NCI-H748 treated with DMSO at 0.1 percent for 48 hours (cell line): ENCODE data around the gene MEF2B.
"Not testable (repeated sequence)": the region's sequence is repeated elsewhere in the genome, so short reads cannot be mapped to it uniquely, and the experiment has no call there.

Experiments used
- DNase-seq: peaks from one replicate; lab custom pipeline; 2025; lab: John Stamatoyannopoulos, UW

Gene MEF2B

DNA sequence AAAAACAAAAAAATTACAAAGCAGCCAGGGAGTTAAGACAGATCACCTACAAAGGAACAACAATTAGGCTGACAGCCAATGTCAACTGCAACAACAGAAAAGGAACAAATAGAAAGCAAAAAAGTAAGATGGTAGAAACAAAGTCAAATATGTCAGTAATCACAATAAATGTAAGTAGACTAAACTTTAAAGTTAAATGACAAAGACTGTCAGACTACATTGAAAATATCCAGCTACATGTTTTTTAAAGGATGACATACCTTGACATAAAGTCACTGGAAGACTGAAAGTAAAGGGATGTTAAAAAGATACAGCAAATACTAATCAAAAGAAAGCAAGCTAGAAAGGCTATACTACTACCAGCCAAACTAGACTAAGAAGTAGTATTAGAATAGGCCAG is 46.7 kb downstream of the MEF2B start:
- DNase-seq: no peak

DNA sequence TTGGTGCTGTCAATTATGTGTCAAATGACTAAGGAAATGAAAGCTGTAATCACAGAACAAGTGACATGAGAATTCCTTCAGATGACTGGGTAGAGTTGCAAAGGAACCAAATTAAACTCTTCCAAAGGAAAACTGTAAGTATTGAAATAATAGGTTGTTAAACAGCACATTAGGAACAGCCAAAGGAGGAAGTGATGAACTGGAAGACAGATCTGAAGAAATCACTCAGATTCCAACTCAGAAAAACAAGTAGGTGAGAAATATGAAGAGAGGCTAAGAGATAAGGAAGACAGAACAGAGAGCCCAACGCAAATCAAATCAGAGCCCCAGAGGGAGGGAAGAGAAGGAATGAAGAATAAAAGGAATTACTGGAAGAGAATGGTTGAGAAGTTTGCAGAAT is 47.2 kb downstream of the MEF2B start:
- no peak for DNase-seq

DNA sequence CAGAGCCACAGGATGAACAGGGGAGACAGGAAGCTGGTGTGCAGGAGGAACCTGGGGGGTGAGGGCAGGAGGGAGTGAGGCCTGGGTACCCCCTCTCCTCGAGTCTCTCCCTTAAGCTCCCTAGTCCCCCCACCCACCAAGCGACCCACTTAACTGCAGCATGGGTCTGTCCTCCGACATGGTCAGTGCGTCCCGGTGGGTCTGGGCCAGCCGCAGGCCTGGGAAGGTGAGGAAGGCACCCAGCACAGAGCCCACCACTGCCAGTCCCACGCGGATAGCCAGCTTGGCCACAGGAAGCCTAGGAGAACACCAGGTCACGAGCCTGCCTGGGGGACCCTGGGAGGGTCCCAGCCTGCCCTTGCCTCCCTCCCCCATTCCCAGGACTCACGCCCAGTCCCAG is 48.7 kb downstream of the MEF2B start:
- DNase-seq: no peak

DNA sequence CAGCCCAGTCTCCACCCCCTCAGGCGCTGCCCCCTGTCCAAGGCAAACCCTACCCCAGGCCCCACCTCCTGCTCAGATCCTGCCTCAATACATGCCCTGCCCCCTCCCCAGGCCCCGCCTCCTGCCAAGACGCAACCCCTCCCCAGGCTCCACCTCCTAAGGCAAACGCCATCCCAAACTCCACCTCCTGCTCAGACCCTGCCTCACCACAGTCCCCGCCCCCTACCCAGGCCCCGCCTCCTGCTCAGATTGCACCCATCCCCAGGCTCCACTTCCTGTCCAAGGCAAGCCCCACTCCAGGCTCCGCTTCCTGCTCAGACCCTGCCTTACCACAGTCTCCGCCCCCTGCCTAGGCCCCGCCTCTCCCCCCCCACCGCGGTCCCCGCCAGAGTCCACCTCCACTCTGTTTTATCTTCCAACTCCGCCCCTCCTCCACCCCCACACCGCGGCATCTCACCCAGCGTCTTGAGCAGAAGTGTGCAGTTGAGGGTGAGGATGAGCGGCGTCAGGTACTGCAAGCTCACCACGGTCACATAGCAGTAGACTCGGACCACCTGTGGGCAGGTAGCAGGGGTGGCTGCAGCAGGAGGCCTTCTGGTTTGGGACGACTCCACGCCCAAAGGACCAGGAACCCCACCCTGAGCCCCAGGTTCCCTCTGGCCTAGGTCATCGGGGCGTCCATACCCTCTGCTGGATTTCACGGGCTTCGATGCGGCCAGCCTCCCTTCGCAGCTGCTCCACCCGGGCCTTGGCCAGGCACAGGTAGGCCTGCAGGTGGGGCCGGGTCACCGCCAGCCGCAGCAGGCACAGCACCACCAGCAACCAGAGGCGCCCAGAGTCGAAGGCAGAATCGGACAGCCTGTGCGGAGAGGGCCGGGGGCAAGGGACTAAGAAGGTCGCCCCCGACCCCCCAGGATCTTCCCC is 49.5 kb downstream of the MEF2B start:
- DNase-seq: no peak

DNA sequence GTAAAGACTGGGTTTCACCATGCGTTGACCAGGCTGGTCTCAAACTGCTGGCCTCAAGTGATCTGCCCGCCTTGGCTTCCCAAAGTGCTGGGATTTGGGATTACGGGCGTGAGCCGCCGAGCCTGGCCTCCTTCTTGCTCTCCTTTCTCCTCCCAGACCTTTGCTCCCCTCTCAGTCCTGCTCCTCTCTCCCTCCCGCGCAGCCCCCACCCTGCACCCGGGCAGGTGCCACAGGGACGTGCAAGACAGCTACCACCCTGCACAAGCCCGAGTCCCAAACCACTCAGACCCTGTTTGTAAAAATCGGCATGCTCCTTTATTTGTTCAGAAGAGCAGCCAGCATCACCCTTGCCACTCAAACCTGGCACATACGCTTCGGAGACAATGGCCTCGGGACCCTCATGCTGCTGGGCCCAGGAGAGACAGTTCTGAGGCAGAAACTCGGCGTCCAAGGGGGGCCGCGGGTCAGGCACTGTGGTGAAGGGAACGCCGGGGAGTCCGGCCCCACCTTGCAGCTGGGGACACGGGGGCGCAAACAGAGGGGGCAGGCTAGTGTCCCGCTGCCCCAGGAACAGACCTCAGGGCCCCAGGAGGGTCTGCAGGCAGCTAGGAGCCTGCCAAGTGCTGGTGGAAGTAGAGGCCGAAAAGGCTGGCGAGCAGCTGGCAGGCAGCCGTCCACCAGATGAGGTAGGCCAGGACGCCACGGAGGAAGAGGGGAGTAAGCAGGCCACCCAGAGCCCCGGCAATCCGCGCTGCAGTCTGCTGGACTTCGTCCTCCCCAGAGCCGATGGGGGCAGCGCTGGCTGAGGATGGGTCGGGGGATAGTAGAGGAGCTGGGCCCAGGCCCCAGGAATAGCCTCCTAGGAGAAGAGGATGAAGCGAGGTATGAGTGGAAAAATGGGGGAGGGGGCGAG is 50.5 kb downstream of the MEF2B start:
- no peak for DNase-seq

DNA sequence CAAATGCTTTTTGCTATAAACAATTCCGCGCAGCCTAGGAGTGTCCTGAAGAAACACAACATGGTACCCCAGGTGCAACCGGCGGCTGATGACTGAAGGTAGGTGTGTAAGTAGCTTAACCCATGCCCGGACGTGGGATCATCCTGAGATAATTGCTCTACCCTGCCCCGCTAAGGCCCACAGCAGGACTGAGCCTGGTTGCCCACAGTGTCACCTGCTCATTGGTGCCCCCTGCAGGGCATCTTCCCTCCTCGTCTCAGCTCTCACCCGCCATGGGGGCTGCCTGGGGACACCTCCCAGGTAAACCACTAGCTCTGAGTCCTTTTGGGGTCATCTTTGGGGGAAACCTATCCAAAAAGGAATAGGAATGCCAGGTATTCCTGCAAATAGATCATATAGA is 54.1 kb downstream of the MEF2B start:
- DNase-seq: no peak

DNA sequence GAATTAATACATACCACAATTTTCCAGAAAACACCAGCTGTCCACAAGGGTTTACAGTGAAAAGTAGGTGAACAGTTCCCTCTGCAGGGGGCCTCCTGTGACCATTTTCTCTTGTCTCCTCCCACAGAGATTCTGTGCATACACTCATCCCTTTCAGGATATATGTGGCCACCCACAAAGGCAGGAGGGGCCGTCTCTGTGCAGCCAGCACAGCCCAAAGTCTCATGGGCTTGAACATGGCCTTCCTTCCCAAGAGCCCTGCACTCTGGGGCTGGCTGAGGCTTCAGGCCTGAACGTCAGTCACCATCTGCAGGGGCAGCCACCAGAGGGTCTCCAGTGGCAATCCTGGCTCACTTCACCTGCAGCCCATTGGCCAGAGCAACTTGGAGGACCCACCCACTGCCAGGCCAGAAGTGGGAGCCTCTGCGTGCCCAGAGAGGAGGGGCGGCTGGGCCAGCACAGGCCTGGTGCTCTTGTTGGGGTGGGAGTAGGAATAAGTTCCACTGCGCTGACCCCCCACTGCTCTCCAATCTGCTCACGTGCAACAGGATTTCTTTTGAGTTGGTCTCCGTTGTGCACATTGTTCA is 56.9 kb downstream of the MEF2B start:
- DNase-seq: no peak

DNA sequence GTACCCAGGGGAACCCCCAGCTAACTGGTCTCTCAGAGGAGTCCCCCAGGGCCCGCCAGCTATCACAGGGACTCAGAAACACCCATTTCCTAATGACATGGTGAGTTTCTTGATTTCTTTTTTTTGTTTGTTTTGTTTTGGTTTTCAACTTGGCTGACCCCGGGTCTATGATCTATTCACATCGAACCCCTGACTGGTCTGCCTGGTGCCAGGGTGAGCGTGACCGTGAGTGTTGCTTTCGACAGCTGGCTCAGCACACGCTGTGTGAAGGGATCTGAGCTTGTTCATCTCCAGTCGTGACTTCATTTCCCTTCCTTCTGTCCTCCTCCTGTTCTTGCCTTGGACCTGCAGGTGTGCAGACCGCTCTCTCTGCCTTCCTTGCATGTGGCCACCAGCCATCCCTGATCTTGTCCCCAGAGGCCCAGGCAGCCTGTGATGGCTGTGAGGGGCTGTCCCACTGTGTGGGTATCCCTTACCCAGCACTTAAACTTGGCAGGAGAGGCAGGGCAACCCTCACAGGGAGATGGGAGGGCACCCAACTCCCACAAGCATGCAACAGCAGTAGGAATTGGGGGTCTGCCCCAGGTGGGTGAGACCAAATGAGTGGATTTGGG is 58.0 kb downstream of the MEF2B start:
- DNase-seq: no peak

DNA sequence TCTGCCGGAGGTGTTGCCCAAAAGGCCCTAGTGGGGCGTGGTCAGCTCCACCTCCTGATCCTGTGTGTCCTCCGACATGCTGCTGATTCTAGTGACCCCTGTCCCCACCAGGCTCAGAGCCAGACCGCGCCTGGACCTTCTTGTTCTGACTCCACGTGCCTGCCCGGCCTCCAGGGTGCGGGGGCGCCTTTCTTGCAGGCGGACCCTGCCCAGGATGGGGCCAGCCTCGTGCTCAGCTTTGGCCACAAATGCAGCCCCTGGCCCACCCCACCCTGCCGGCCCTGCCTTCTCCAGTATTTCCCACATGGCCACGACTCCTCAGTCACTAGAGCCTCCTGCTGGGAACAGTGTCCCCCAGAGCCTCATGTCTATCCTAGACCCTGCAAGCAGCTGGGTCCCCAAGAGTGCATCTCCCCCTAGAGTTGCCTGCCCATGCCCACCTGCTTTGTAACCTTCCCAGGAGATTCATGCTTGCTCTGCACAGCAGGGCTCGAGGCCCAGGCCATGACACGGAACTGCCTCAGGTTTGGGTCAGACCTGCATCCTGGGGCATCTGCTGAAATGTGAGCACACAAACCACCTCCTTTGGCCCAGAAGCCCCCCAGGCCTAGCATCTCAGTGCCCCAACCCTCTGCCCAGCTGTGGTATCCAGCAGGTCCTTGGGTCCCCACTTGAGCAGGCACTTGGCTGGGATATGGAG is 58.8 kb downstream of the MEF2B start:
- DNase-seq: no peak

DNA sequence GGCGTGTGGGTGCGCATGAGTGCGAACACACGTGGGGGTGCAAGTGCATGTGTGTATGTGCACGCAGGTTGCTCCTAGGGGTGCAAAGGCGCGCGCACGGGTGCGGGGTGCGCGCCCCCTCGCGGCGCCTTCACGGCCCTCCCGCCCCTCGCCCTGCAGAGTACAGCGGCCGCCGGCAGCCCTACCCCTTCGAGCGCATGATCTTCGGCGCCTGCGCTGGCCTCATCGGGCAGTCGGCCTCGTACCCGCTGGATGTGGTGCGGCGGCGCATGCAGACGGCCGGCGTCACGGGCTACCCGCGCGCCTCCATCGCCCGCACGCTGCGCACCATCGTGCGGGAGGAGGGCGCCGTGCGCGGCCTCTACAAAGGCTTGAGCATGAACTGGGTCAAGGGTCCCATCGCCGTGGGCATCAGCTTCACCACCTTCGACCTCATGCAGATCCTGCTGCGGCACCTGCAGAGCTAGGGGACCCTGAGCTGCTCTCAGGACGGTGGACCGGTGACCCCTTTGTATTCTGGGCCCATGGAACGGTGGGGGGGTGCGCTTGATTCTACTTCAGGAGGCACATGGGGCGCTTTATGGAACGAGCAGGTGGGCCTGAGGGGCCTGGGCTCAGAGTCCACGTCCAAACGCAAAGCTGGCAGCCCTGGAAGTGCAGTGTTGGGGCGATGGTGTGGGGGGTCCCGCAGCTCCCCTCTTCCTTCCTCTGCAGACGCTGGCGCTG is 59.5 kb downstream of the MEF2B start:
- DNase-seq: no peak

DNA sequence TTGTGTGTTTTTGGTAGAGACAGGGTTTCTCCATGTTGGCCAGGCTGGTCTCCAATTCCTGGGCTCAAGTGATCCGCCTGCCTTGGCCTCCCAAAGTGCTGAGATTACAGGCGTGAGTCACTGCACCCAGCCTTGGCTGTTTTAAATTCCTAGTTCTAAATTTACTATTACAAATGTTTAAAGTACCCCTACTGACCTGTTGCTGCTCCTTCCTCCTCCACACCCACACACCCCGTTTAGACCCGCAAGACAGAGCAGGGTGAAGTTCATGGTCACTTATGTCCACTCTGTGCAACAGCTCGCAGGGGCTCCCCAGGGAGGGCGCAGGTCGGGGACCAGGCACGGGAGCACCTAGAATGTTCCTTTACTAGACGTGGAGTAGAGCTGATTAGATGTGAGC is 60.5 kb downstream of the MEF2B start:
- no peak for DNase-seq

DNA sequence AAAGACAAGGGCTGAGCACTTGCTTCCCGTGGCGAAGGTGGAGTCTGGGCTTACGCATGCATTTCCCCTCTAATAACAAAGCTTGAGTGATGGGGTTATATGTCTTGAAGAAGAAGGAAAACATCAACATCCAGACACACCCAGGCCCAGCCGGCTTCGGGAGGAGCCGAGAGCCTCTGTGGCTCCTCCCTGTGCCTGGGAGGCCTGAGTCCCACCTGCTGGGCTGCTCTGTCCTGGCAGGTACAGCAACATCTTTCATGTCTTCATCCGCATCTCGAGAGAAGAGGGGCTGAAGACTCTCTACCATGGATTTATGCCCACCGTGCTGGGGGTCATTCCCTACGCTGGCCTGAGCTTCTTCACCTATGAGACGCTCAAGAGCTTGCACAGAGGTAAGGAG is 62.4 kb downstream of the MEF2B start:
- no peak for DNase-seq

DNA sequence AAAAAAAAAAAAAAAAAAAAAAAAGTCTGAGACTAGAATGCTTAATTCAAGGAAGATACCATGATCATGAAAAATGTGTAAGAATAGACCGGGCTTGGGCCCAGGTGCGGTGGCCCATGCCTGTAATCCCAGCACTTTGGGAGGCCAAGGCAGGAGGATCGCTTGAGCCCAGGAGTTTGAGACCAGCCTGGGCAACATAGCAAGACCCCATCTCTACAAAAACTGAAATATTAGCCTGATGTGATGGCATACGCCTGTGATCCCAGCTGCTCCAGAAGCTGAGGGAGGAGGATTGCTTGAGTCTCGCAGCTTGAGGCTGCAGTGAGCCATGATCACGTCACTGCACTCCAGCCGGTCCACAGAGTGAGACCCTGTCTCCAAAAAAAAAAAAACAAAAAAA is 63.1 kb downstream of the MEF2B start:
- not testable (repeated sequence) for DNase-seq

DNA sequence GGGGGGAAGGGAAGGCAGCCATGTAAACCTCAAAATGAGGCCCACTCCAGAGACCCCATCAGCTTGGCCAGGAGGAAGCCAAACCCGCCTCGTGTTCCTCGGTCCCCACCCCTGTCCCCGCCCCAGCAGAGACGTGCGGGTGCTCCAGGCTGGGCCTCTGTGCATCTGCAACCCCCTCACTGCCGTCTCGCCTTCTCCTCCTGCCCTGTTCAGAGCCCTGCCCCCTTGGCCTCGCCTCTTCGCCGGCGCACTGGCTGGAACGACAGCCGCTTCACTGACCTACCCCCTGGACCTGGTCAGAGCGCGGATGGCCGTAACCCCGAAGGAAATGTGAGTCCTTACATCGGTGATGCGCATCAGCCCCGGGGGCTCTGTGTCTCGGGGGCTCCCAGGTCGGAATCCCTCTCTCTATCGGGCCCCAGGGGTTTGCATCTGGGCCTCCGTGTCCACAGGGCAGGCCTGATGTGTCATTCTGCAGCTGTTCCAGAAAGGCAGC is 64.0 kb downstream of the MEF2B start:
- DNase-seq: no peak

DNA sequence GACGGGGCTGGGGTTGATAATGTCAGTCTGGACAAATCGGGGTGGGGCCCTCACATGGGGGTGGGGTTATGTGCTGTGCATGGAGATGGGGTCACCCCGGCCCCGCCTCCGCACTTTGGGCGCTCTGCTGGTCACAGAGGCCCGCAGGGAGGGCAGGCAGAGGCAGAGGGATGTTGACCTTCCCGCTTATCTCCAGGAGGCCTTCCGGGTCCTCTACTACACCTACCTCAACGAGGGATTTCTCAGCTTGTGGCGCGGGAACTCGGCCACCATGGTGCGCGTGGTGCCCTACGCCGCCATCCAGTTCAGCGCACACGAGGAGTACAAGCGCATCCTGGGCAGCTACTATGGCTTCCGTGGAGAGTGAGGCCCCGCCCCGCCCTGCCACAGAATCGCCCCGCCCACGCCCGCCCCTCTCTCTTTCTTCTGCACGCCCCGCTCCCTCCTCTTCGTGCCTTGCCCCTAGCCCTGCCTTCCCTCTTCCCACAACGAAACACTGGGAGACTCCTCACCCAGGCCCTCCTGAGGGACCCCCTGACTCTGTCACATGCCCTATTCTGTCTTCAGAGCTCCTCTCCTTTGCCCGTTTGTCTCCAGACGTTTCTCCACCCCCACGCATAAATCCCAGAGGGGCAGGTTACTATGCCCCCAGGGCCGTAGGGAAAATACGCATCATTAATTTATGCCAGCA is 64.6 kb downstream of the MEF2B start:
- no peak for DNase-seq

DNA sequence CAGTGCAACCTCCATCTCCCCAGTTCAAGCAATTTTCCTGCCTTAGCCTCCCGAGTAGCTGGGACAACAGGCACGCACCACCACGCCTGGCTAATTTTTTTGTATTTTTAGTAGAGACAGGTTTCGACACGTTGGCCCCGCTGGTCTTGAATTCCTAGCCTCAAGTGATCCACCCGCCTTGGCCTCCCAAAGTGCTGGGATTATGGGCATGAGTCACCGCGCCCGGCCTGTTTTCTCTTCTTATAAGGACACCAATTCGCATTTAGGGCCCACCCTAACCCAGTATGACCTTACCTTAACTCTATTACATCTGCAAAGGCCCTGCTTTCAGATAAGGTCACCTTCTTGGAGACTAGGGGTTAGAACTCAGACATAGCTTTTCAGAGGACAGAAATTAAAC is 66.9 kb downstream of the MEF2B start:
- no peak for DNase-seq

DNA sequence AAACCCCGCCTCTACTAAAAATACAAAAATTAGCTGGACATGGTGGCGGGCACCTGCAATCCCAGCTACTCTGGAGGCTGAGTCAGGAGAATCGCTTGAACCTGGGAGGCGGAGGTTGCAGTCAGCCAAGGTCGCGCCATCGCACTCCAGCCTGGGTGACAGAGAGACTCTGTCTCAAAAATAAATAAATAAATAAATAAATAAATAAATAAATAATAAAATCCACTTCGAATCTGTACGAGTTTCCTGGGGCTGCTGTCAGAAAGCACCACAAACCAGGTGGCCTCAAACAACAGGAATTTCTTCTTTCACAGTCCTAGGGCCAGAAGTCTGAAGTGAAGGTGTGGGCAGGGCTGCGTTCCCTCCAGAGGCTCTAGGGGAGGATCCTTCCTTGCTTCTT is 67.5 kb downstream of the MEF2B start:
- DNase-seq: not testable (repeated sequence)

DNA sequence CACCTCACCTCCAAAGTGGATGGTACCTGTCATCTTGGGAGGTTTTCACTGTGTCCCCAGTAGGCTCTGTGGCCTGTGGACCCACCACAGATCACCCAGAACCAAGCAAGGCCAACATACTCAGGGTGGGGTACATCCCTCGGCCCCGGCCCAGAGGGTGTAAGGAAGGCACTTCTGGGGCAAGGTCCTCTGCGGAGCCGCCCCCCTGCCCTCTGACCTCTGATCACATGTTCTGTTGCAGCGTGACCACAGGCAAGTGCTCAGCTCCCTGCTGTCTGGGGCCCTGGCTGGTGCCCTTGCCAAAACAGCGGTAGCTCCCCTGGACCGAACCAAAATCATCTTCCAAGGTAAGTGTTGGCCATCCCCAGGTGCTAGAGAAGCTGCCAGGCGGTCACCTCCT is 68.5 kb downstream of the MEF2B start:
- no peak for DNase-seq

DNA sequence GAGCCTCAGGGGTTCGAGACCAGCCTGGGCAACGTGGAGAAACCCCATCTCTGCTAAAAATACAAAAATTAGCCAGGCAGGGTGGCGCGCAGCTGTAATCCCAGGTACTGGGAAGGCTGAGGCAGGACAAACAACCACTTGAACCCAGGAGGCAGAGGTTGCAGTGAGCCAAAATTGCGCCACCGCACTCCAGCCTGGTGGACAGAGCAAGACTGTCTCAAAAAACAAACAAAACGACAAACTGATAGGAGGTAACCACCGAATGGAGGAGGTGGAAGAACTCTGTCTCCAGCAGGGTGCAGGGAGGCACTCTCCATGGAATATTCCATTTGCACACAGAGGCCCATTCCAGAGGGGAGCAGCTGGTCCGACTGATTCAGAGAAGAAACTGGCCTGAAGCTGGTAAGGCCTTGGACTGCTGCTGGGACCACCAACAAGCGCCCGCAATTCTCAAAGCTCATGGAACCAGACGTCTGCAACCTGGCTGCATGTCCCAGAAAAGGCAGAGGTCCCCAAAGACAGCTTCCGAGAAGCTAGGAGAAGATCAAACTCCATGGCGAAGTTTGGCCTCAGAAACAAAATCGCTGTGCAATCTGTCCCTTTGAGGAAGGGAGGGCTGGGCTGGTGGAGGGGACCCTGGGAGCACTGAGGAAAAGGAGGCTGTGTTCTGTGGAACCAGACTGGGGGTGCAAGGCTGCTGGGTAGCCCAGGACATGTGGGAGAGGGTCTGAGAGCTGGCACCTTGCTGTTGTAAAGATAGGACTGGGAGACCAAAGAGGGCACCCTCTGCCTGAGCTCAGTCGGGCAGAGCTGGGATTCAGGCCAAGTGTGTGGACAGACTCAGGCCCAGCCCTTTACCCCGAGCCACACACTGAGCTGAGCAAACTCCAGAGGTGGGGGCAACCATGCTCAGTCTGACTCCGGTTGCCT is 71.1 kb downstream of the MEF2B start:
- no peak for DNase-seq
